Activated naive CD8-positive, alpha-beta T cell treated with anti-CD3 and anti-CD28 coated beads, Interleukin-2, amount 50 U/mL, for 24 hours (primary cell): ENCODE results near the gene NUDT4.
"Not testable (repeated sequence)": the region's sequence is repeated elsewhere in the genome, so short reads cannot be mapped to it uniquely, and the experiment has no call there.

Experiments used
- ATAC-seq: fragments of 150-1000 bp; cut with Tn5 transposase; one replicate; pipeline ENCODE4 v1.10.0; 2021
- DNase-seq: peaks from one replicate; pipeline ENCODE4 v3.0.0; 2021
- H3K27ac Mint-ChIP-seq: one replicate; pipeline ENCODE4 v1.8.0; 2021; ENCODE audit warnings: mild to moderate bottlenecking, mixed read lengths
- H3K27me3 Mint-ChIP-seq: one replicate; pipeline ENCODE4 v1.8.0; 2021; ENCODE audit warnings: mixed read lengths
- H3K36me3 Mint-ChIP-seq: one replicate; pipeline ENCODE4 v1.8.0; 2021; ENCODE audit warnings: low read depth, mixed read lengths
- H3K4me1 Mint-ChIP-seq: one replicate; pipeline ENCODE4 v1.8.0; 2021; ENCODE audit warnings: mixed read lengths
- H3K4me3 Mint-ChIP-seq: one replicate; pipeline ENCODE4 v1.8.0; 2021; ENCODE audit warnings: mild to moderate bottlenecking, moderate library complexity, mixed read lengths
- H3K9me3 Mint-ChIP-seq: one replicate; pipeline ENCODE4 v1.8.0; 2021; ENCODE audit warnings: mixed read lengths

NUDT4 gene

DNA sequence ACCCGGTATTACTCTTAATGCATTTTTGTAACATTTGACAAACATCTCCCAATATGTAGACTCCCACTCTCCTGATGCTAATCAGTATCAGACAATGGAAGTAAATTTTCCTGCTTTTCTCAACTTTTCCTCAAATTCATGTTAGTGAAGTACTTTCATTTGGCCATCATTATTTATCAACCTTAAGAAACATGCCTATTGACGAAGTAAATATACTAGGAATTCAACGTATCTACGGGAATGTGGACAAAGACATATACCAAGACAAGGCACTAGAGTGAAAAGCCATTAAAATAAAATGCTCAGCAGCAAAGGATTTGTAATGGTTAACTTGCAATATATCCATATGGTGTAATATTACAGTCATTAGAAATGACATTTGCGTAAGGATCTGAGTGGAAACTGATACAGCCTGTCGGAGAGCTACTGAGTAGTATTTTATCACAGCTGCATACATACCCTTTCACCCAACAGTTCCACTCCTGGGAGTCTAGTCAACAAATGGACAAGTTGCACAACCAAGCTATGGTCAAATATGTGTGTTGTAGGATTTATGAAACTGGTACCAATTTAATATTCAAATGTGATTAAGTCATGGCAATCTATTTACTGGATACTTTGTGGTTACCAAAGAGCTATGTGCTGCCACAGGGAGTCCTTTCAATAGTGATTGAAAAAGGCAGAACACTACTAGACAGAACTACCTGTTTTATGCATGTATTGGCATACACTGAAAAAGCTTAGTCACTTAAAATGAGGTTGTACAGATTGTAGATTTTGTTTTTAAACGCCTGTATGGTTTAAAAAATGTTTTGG, 26.5 kb downstream of the NUDT4 start:
- Mint-ChIP-seq H3K27ac (peak overlapping the region; percentile 52), H3K9me3 (no peaks in the 10 kb centered on the region), H3K36me3 (peaks cover 39% of the 10 kb centered on the region), H3K4me1 (peaks cover 24% of the 10 kb centered on the region), H3K4me3 (no peak overlapping the region), H3K27me3 (no peaks in the 10 kb centered on the region)
- no peak for DNase-seq
- ATAC-seq, result no peak

DNA sequence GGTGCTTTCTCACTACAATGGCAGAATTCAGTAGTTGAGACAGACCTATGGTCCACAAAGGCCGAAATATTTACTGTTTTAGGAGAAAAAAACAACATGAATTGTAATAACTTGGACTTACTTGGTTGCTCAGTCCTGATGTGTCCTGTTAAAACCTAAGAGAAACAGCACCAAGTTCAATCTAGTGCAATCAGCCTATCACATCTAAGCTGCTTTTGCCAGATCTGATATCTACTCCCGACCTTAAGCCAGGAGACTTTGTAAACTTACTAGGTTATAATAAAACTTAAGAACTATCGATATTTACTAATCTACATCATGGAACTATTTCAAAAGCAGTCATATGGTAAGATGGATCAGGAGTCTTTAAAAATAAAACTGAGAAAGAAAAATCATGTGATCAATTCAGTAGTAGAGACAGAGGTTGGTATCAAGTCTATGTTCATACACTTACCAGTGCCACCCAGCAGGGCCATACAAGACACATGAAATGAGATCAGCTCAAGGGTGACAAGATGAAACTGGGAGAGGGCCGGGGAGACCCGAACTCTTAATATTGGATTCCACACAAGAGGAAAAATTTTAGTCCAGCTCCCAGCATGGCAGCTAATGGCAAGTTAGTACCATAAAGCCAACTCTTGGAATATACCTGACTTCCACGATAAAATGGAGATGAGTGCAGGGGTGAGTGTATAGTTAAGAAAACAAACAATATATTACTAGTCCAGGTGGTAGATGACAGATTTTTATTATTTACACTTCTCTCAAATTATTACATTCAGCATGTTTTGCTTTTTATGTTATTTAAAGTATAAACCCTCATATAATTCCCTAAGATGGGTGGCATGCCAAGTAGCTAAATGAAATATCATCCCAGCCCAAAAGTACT, 27.5 kb downstream of the NUDT4 start:
- H3K4me1 Mint-ChIP-seq, result peaks cover 32% of the 10 kb centered on the region
- H3K9me3 Mint-ChIP-seq, result no peaks in the 10 kb centered on the region
- H3K36me3 Mint-ChIP-seq, result peaks cover 47% of the 10 kb centered on the region
- DNase-seq (no peak), ATAC-seq (no peak)
- no peaks in the 10 kb centered on the region for H3K27me3 Mint-ChIP-seq
- no peak overlapping the region for H3K4me3 Mint-ChIP-seq
- peak overlapping the region; percentile 59 for H3K27ac Mint-ChIP-seq

DNA sequence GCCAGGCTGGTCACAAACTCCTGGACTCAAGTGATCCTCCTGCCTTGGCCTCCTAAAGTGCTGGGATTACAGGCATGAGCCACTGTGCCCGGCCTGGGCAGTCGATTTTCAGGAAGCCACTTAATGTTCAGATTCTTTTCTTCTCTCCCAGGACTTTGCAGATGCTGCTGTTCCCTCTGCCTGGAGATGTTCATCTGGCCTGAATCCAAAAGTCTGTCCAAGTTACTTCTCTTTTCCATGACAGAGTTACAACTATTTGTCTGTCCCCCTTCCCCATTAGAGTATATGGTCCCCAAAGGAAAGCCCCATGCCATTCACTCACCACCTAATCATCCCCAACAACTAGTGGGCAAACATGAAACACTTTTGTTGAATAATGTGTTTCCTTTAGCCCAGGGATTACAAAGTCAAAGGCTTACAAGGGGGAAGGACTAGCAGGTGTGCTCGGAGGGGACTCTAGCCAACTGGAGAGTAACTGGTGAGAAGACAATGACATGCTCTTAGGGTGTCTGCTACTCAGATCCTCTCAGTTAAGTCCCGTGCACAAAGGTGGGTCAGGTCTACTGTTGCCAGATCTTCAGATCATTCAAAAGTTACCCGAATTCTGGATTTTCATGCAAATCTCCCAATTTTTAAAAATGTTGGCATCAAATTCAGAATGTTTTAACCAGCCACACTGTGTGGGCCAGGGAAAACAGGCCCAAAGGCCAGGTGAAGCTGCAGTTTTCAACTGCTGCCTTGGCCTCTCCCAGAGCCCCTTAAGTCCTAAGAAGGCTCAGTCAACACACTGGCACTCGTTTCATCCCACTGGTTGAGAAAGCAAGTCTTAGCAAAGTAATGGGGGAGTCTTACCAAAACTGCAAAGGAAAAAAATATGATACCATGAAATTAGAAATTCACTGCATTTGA, 29.6 kb downstream of the NUDT4 start:
- Mint-ChIP-seq H3K4me3 (no peak overlapping the region), H3K4me1 (peaks cover 50% of the 10 kb centered on the region), H3K36me3 (peaks cover 64% of the 10 kb centered on the region), H3K27ac (peak overlapping the region; percentile 71), H3K27me3 (no peaks in the 10 kb centered on the region), H3K9me3 (no peaks in the 10 kb centered on the region)
- DNase-seq (no peak), ATAC-seq (no peak)

DNA sequence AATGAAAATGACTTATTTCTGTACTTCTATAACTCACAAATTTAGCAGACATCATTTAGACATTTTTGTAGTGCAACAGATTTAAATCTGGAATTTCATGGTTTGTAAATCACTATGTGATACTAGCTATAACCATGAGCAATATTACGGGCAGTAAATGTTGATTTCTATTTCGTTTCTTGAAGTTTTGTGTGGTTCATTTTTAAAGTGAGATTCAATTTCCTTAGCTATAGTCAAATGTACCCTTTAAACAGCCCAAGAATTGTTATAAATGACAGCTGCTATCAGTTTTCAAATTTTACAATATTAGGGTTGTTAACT, 30.2 kb downstream of the NUDT4 start:
- Mint-ChIP-seq H3K27ac (peak overlapping the region; percentile 71), H3K4me3 (no peak overlapping the region), H3K27me3 (no peaks in the 10 kb centered on the region), H3K36me3 (peaks cover 63% of the 10 kb centered on the region), H3K9me3 (no peaks in the 10 kb centered on the region), H3K4me1 (peaks cover 49% of the 10 kb centered on the region)
- ATAC-seq (no peak), DNase-seq (no peak)

DNA sequence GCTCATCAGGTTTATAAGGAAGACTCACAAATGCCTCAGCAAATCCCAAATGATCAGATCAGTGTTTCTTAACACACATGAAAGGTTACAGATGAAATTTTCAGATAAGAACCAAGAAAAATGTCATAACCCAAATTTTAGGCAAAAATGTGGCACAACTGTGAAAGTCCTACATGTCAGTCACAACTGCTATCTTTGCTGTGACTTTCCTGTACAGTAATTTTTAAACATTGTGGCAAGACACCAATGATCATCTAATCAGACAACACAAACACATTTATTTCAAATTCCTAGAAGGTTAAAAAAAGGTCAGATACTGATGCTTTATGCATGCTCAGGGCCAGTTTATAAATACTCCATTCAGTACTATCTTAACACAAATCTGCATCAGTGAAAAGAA, 31.1 kb downstream of the NUDT4 start:
- Mint-ChIP-seq H3K4me1 (peaks cover 58% of the 10 kb centered on the region), H3K9me3 (no peaks in the 10 kb centered on the region), H3K36me3 (peaks cover 65% of the 10 kb centered on the region), H3K27ac (peak overlapping the region; percentile 71), H3K27me3 (no peaks in the 10 kb centered on the region), H3K4me3 (no peak overlapping the region)
- ATAC-seq (peak; percentile 40), DNase-seq (no peak)

DNA sequence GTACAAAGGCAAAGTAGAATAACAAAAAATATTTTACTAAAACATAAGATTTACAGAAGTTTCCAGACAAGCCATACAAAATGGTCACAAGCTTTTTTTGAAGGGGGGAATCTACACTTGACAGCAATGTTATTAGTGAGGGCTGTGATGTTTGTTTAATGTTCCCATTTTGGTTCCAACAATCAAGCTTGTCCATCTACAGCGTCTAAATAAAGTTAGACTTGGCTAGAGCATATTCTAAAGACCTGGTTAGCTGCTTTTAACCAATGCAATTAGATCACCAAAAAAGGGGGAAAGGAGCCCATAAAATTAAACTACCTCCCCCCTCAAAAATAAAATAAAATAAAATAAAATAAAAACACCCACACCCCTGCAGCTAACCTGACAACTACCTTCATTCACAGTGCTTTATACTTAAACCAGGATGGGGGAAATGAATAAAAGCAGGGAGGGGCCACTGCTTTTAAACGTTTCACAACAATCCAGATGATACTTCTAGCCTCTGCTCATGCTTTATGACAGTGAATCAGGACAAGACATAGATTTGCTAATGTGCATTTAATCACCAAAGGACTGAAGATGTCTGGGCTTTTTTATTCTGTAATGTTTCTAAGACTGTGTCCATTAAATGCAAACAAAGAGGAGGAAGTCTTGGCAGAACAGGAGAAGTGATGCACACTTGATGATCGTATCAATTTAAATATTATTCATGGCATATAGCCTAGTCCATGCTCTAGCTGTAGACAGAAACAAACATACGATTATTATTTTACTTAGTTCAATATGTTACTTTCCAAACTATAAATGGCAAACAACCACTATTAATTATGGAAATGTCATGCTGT, 31.8 kb downstream of the NUDT4 start:
- not testable (repeated sequence) for H3K9me3 Mint-ChIP-seq, DNase-seq, ATAC-seq, H3K27me3 Mint-ChIP-seq, H3K4me3 Mint-ChIP-seq
- Mint-ChIP-seq H3K36me3 (peaks cover 64% of the 10 kb centered on the region), H3K4me1 (peaks cover 60% of the 10 kb centered on the region), H3K27ac (peak overlapping the region; percentile 71)

DNA sequence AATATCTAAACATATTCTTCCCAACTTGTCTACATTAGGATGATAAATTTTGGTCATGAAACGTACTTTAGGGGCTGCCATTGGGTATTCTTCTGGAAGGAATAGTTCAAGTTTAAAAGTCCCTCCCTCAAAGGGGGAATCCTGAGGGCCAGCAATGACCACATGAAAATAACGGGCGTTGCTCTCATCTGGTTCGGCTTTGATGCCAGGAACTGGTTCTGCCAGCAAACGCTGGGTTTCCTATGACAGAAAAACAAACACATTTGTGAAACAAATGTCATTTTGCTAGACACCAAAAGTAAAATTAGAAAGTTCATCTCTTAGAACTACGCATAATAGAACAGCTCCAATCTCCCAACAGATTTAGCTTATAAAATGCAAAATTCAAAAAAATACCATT, 33.3 kb downstream of the NUDT4 start:
- not testable (repeated sequence) for DNase-seq
- peaks cover 74% of the 10 kb centered on the region for H3K4me1 Mint-ChIP-seq

DNA sequence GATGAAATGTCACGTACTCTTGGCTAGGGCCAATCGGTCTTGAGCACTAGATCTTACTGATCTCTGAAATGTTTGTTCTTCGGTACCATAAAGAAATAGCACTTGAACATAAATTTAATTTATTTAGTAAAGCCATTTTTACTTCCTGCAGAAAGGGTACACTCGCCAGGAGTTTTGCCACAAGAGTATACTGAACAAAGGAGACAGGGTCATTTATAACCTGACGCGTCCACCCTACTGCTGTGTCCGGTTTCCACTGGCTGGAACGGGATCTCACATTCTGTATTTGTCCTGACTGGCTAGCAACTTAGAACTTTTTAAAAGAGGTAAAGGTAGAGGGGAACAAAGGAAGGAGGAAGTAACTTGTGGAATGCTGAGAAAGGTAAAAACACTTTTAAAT, 34.7 kb downstream of the NUDT4 start:
- peaks cover 88% of the 10 kb centered on the region for H3K4me1 Mint-ChIP-seq
- not testable (repeated sequence) for H3K4me3 Mint-ChIP-seq, H3K9me3 Mint-ChIP-seq, H3K27me3 Mint-ChIP-seq, DNase-seq, ATAC-seq
- peak overlapping the region; percentile 64 for H3K27ac Mint-ChIP-seq
- H3K36me3 Mint-ChIP-seq, result peaks cover 61% of the 10 kb centered on the region

More for the DNA sequence above, 33.3 kb downstream of the NUDT4 start:
- Mint-ChIP-seq H3K27ac (peak overlapping the region; percentile 37), H3K36me3 (peaks cover 64% of the 10 kb centered on the region)
- ATAC-seq, H3K9me3 Mint-ChIP-seq, H3K4me3 Mint-ChIP-seq, H3K27me3 Mint-ChIP-seq: not testable (repeated sequence)

DNA sequence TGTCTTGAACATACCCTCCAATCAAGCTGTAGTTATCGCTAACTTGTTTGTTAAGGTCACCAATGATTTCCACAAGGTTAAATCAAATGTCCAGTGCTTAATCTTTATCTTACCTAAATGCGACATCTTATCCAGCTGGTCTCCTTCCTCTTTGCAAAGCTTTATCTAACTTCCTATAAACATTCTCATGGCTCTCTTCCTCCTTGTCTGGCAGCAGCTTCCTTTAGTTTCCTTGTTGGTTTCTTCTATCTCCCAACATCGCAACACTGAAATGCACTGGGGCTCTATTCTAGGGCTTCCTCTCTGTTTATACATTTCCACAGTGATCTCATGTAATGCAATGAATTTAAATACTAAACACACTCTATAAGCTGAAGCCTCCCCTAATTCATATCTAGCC, 35.3 kb downstream of the NUDT4 start:
- ATAC-seq (no peak), DNase-seq (no peak)
- H3K27me3 Mint-ChIP-seq, result no peaks in the 10 kb centered on the region
- H3K9me3 Mint-ChIP-seq, result no peaks in the 10 kb centered on the region
- H3K4me1 Mint-ChIP-seq, result peaks cover 86% of the 10 kb centered on the region
- H3K4me3 Mint-ChIP-seq, result no peak overlapping the region
- peaks cover 55% of the 10 kb centered on the region for H3K36me3 Mint-ChIP-seq
- H3K27ac Mint-ChIP-seq, result peak overlapping the region; percentile 67

DNA sequence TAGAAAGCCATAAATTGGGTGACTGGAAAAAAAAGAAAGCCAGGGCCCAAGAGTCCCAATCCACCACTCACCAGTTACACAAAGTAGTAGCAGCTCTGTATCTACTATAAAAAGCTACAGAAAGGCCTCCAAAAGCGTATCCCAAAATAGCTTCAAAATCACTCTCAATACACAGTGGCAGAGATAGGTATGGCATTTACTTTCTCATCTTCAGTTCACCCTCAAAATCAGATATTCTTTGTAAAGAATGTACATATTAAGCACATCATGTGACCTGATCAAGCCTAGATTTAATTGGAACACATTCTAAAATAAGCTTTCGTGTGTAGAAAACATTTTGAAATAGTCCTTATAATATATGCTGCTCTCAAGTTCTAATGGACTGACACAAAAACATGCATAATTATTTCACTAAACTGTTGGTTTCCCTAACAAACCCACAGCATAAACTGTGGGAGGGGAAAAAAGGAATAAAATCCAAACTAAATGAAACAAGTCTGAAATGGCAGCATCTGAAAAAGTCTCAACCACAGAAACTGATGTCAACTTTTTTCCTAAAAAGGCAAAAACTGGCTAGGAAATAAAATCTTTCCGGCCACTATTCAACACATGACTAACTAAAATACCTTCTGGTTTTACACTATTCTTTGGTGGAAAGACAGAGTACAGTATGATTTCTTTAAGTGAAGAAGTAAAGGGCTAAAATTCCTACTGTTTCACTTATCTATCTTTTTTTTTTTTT, 38.2 kb downstream of the NUDT4 start:
- ATAC-seq (peak; percentile 77), DNase-seq (no peak)
- Mint-ChIP-seq H3K27ac (peak overlapping the region; percentile 92), H3K36me3 (peaks cover 32% of the 10 kb centered on the region), H3K4me3 (peak overlapping the region; percentile 63), H3K27me3 (no peaks in the 10 kb centered on the region), H3K9me3 (no peaks in the 10 kb centered on the region), H3K4me1 (peaks cover 87% of the 10 kb centered on the region)

DNA sequence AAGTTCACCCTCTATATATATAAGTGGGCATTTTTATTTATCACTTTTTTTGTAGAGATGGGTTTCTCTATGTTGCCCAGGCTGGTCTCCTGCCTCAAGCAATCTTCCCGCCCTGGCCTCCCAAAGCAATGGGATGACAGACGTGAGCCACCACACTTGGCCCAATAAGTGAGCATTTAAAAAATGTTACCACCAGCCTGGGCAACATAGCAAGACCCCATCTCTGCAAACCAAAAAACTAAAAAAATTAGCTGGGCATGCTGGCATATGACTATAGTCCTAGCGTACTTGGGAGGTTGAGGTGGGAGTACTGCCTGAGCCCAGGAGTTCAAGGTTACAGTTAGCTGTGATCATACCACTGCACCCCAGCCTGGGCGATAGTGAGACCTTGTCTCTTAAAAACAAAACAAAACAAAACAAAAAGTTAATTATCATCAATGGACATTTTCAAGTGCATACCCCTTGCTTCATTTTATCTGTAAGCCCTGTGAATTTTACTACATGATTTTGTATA, 40.3 kb downstream of the NUDT4 start:
- ATAC-seq (no peak), DNase-seq (no peak)
- Mint-ChIP-seq H3K4me3 (no peak overlapping the region), H3K4me1 (peaks cover 90% of the 10 kb centered on the region), H3K36me3 (peaks cover 21% of the 10 kb centered on the region), H3K9me3 (no peaks in the 10 kb centered on the region), H3K27ac (peak overlapping the region; percentile 41), H3K27me3 (no peaks in the 10 kb centered on the region)

DNA sequence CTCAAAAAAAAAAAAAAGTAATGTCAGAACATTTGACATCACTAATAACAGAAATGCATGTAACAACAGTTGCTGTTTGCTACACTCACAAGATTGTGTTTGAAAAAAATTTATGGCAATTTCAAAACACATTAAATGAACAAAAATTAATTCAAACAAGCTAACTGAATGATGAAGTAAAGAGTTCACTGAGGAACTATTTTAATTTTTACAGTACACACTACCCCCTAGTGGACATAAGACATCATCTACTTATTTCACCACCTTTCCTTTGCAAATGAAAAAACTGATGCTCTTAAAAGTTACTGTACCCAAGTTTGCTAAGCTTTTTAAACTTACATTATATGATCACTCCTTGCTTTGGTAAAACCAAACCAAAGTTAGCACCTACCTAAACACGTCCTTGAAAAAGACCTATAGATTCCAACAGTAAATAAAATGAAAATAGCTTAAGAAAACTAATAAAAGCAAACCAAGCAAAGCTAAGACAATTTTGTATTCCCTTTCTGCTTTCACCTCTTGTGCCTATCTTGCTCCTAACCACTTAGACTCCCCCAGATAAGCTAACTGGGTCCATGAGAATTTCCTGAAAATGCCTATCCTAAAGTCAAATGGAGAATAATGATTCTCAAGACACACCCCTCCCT, 41.8 kb downstream of the NUDT4 start:
- no peak overlapping the region for H3K27ac Mint-ChIP-seq
- no peaks in the 10 kb centered on the region for H3K27me3 Mint-ChIP-seq
- DNase-seq (no peak), ATAC-seq (no peak)
- peaks cover 11% of the 10 kb centered on the region for H3K36me3 Mint-ChIP-seq
- no peak overlapping the region for H3K4me3 Mint-ChIP-seq
- H3K9me3 Mint-ChIP-seq, result no peaks in the 10 kb centered on the region
- peaks cover 93% of the 10 kb centered on the region for H3K4me1 Mint-ChIP-seq
